ENCODE results near the gene TNNI3. TPM values are rescaled to one million over a fixed set of nuclear protein-coding genes. Genes with fewer than 3 reads are reported as not detected.

Gene TNNI3
- total RNA-seq, 1 donor = not detected

DNA sequence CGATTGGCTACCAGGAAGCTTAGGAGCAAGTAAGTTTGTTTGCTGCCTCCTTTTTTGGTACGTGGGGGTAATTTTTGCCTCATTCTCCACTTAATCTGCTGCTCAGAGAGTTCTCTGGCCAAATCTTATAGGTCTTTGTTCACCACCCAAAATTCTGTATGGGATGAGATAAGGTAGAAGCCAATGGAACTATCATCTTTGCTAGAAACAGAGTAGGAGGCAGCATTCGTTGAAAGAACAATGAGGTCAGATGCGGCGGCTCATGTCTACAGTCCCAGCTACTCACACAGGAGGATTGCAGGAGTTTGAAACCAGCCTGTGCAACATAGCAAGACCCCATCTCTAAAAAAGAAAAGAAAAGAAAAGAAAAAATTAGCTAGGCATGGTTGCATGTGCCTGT lies 13.9 kb upstream of the TNNI3 start:
- Histone ChIP-seq H3K27ac (ENCODE audit: low read depth, low read length) (no peak overlapping the region), H3K4me1 (ENCODE audit: insufficient read depth, low read length) (peaks cover 14% of the 10 kb centered on the region), H3K79me2 (ENCODE audit: insufficient read depth, low read length) (no peaks in the 10 kb centered on the region), H2AFZ (ENCODE audit: low read length) (no peak overlapping the region), H3K9me3 (ENCODE audit: low read depth, low read length) (no peaks in the 10 kb centered on the region), H3K27me3 (ENCODE audit: insufficient read depth, low read length) (peaks cover 2% of the 10 kb centered on the region), H3K4me2 (ENCODE audit: insufficient read depth, low read length) (no peak overlapping the region), H3K36me3 (ENCODE audit: insufficient read depth, low read length) (no peaks in the 10 kb centered on the region), H4K20me1 (ENCODE audit: insufficient read depth, low read length) (peaks cover 2% of the 10 kb centered on the region), H3K4me3 (ENCODE audit: insufficient read depth, low read length) (no peak overlapping the region)
- DNase-seq (ENCODE audit: insufficient read length, low spot score, missing footprints) = no peak
- TF ChIP-seq, protein P1, sequence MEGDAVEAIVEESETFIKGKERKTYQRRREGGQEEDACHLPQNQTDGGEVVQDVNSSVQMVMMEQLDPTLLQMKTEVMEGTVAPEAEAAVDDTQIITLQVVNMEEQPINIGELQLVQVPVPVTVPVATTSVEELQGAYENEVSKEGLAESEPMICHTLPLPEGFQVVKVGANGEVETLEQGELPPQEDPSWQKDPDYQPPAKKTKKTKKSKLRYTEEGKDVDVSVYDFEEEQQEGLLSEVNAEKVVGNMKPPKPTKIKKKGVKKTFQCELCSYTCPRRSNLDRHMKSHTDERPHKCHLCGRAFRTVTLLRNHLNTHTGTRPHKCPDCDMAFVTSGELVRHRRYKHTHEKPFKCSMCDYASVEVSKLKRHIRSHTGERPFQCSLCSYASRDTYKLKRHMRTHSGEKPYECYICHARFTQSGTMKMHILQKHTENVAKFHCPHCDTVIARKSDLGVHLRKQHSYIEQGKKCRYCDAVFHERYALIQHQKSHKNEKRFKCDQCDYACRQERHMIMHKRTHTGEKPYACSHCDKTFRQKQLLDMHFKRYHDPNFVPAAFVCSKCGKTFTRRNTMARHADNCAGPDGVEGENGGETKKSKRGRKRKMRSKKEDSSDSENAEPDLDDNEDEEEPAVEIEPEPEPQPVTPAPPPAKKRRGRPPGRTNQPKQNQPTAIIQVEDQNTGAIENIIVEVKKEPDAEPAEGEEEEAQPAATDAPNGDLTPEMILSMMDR (IDR thresholded peaks at IDR 0.05; ENCODE audit: extremely low read depth, low read depth, low read length) = no peak

DNA sequence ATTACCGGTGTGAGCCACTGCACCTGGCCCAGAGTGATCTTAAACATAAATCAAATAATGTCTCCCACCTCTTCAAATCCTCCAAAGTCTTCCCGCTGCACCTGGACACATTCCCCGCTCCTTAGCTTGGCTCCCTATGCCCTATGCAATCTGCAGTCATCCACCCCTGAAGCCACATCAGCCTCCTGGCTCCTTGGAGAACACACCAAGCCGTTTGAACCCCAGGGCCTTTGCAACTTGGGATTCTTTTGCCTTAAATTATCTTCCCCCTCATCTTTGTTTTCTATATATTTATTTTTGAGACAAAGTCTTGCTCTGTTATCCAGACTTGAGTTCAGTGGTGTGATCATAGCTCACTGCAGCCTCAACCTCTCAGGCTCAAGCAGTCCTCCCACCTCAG lies 11.6 kb upstream of the TNNI3 start:
- Histone ChIP-seq H4K20me1 (ENCODE audit: insufficient read depth, low read length) (no peaks in the 10 kb centered on the region), H3K9me3 (ENCODE audit: low read depth, low read length) (no peaks in the 10 kb centered on the region), H3K4me3 (ENCODE audit: insufficient read depth, low read length) (no peak overlapping the region), H3K4me1 (ENCODE audit: insufficient read depth, low read length) (peaks cover 14% of the 10 kb centered on the region), H3K27me3 (ENCODE audit: insufficient read depth, low read length) (peaks cover 2% of the 10 kb centered on the region), H3K36me3 (ENCODE audit: insufficient read depth, low read length) (no peaks in the 10 kb centered on the region), H3K27ac (ENCODE audit: low read depth, low read length) (no peak overlapping the region), H3K4me2 (ENCODE audit: insufficient read depth, low read length) (no peak overlapping the region), H2AFZ (ENCODE audit: low read length) (no peak overlapping the region), H3K79me2 (ENCODE audit: insufficient read depth, low read length) (no peaks in the 10 kb centered on the region)
- TF ChIP-seq, protein P1 (IDR thresholded peaks at IDR 0.05; ENCODE audit: extremely low read depth, low read depth, low read length) = no peak
- peak; percentile 65 for DNase-seq (ENCODE audit: insufficient read length, low spot score, missing footprints)

DNA sequence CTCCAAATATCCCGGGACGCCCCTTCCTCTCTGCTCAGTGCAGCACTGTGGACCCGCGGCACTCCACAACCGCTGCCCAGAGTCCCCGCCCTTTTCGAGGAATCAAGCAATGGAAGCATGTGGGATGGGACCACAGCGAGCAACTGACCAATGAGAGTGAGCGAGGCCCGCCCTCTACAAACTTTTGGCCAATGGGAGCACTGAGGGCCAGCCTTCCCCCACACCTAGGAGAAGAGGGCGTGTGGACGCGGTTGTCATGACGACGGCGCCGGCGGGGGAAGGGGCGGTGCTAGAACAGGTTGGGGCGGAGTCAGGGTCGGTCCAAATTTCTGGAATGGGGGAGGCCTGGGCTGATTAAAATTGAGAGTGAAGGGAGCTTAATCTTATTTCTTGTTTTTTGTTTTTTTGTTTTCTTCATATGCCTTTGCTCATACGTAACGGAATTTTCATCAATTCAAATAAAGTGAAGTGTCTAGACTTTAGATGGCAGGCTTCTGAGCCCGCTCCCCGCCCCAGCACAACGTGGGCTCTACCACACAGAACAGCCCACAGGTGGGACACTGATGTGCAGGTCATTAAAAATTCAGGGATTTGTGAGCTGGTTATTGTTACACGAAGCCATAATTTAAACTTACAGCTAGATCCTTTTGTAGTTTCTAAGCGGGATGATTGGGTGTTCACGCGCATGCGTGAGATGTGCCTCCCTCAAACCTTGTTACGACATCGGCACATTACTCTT lies 9.2 kb upstream of the TNNI3 start, which contains the start of gene DNAAF3:
Gene DNAAF3 (minus strand): TSS at position 84 of the 739 bp plus-strand sequence. CDS start 200 bp downstream, outside the sequence.
- no peaks in the 10 kb centered on the region for H4K20me1 ChIP-seq (ENCODE audit: insufficient read depth, low read length)
- peaks cover 5% of the 10 kb centered on the region for H3K4me1 ChIP-seq (ENCODE audit: insufficient read depth, low read length)
- TF ChIP-seq, protein P1 (IDR thresholded peaks at IDR 0.05; ENCODE audit: extremely low read depth, low read depth, low read length) = no peak
- H3K36me3 ChIP-seq (ENCODE audit: insufficient read depth, low read length) = no peaks in the 10 kb centered on the region
- peak within 1 kb of the TSS; percentile 94 for H2AFZ ChIP-seq (ENCODE audit: low read length)
- H3K9me3 ChIP-seq (ENCODE audit: low read depth, low read length) = no peaks in the 10 kb centered on the region
- H3K4me3 ChIP-seq (ENCODE audit: insufficient read depth, low read length) = peak within 1 kb of the TSS; percentile 75
- H3K79me2 ChIP-seq (ENCODE audit: insufficient read depth, low read length) = no peaks in the 10 kb centered on the region
- peaks cover 14% of the 10 kb centered on the region for H3K27me3 ChIP-seq (ENCODE audit: insufficient read depth, low read length)
- H3K27ac ChIP-seq (ENCODE audit: low read depth, low read length) = no peak within 1 kb of the TSS
- DNase-seq (ENCODE audit: insufficient read length, low spot score, missing footprints) = peak; percentile 100
- H3K4me2 ChIP-seq (ENCODE audit: insufficient read depth, low read length) = peak within 1 kb of the TSS; percentile 95

DNA sequence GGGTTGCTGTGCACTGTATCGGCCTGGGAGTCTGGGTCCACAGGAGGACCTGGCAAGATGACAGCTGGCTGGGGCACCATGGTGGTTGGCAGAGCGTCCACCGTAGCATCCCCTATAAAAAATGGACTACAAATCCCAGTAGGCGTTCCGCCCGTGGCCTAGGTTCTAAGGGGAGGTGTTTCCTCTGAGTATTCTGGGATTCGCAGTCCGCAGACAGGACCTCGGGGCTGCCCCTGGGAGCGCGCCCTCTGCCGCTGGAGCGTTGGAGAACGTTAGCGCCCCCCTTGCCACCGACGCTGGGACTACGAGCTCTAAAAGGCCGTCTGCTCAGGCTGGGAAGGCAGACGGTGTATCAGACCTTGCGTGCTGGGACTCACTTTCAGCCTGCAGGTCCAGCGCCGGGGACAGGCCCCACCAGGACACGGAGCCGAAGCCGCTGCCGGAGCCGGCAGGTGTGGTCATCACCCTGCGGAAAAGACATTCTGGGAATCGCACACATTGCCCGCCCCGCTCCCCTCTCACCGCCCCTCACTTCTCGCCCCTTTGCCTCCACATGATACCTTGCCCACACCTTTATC lies 8.5 kb upstream of the TNNI3 start:
- peak overlapping the region; percentile 75 for H3K4me3 ChIP-seq (ENCODE audit: insufficient read depth, low read length)
- H4K20me1 ChIP-seq (ENCODE audit: insufficient read depth, low read length) = no peaks in the 10 kb centered on the region
- peak; percentile 97 for DNase-seq (ENCODE audit: insufficient read length, low spot score, missing footprints)
- H3K9me3 ChIP-seq (ENCODE audit: low read depth, low read length) = no peaks in the 10 kb centered on the region
- no peak overlapping the region for H3K27ac ChIP-seq (ENCODE audit: low read depth, low read length)
- peaks cover 5% of the 10 kb centered on the region for H3K4me1 ChIP-seq (ENCODE audit: insufficient read depth, low read length)
- TF ChIP-seq, protein P1 (IDR thresholded peaks at IDR 0.05; ENCODE audit: extremely low read depth, low read depth, low read length) = peak; percentile 57
- H3K27me3 ChIP-seq (ENCODE audit: insufficient read depth, low read length) = peaks cover 19% of the 10 kb centered on the region
- no peaks in the 10 kb centered on the region for H3K36me3 ChIP-seq (ENCODE audit: insufficient read depth, low read length)
- H3K79me2 ChIP-seq (ENCODE audit: insufficient read depth, low read length) = no peaks in the 10 kb centered on the region
- peak overlapping the region; percentile 95 for H3K4me2 ChIP-seq (ENCODE audit: insufficient read depth, low read length)
- peak overlapping the region; percentile 94 for H2AFZ ChIP-seq (ENCODE audit: low read length)
